ENCODE results near the gene IRF2. TPM values are rescaled to one million over a fixed set of nuclear protein-coding genes. Genes with fewer than 3 reads are reported as not detected.

Gene IRF2
- total and polyA plus RNA-seq, 2 of the 8 experiments (the other 6 are each of a cell fraction or from before 2014, with no cell fraction given): 13.8 to 17.0 TPM

GRCh38 chr4:184387351-184387750 lies 87.0 kb downstream of the IRF2 start (continued):
- TF ChIP-seq ATF2 (IDR thresholded peaks at IDR 0.05; ENCODE audit: low read length): no peak
- TF ChIP-seq TAF1 (IDR thresholded peaks at IDR 0.05; ENCODE audit: low read depth, low read length): no peak
- TF ChIP-seq RFX5 (IDR thresholded peaks at IDR 0.05; ENCODE audit: borderline replicate concordance, low read depth, low read length): no peak
- TF ChIP-seq TBP (IDR thresholded peaks at IDR 0.05; ENCODE audit: low read depth, low read length): no peak
